PC-3 (cell line): ENCODE data around the gene DEFB113.

ENCODE experiments used
- EZH2 ChIP-seq: fragments of 300-600 bp; sonication (generic); IDR thresholded peaks from one replicate; pipeline ENCODE4 v1.6.1; 2017; ENCODE audit warnings: antibody characterized with exemption, mild to moderate bottlenecking, low read length; ENCODE audit not compliant: unreplicated experiment
- EZH2phosphoT487 ChIP-seq: fragments of 300-600 bp; sonication (generic); IDR thresholded peaks from 2 replicates; pipeline ENCODE4 v1.6.1; 2018; ENCODE audit warnings: mild to moderate bottlenecking, antibody characterized with exemption, low read length, borderline replicate concordance
- TF ChIP-seq, protein P1 (sequence below): fragments of 300-600 bp; sonication (generic); conservative IDR thresholded peaks from 2 replicates; pipeline ENCODE4 v1.5.1; 2017; ENCODE audit warnings: antibody characterized with exemption, low read depth, mild to moderate bottlenecking, low read length

- TF ChIP-seq, protein P1, sequence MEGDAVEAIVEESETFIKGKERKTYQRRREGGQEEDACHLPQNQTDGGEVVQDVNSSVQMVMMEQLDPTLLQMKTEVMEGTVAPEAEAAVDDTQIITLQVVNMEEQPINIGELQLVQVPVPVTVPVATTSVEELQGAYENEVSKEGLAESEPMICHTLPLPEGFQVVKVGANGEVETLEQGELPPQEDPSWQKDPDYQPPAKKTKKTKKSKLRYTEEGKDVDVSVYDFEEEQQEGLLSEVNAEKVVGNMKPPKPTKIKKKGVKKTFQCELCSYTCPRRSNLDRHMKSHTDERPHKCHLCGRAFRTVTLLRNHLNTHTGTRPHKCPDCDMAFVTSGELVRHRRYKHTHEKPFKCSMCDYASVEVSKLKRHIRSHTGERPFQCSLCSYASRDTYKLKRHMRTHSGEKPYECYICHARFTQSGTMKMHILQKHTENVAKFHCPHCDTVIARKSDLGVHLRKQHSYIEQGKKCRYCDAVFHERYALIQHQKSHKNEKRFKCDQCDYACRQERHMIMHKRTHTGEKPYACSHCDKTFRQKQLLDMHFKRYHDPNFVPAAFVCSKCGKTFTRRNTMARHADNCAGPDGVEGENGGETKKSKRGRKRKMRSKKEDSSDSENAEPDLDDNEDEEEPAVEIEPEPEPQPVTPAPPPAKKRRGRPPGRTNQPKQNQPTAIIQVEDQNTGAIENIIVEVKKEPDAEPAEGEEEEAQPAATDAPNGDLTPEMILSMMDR: no peak
- TF ChIP-seq EZH2 (no peak), EZH2phosphoT487 (no peak)
Observed at GRCh38 chr6:49933526-49933925, 35.9 kb downstream of the DEFB113 start.
